T-helper 1 cell treated with Interleukin-12 subunit alpha and Interleukin-12 subunit beta and Interleukin-4 antibody, amounts not matched to agents 30 μg/mL and 1 μg/mL, for 36 hours (primary cell): ENCODE data around the gene COL4A1.
"Not testable (repeated sequence)": the region's sequence is repeated elsewhere in the genome, so short reads cannot be mapped to it uniquely, and the experiment has no call there.

Experiments
- H3K27ac Mint-ChIP-seq: one replicate; pipeline ENCODE4 v1.8.0; 2021; ENCODE audit warnings: mild to moderate bottlenecking, mixed read lengths
- H3K27me3 Mint-ChIP-seq: one replicate; pipeline ENCODE4 v1.8.0; 2021; ENCODE audit warnings: low read depth, mixed read lengths
- H3K36me3 Mint-ChIP-seq: one replicate; pipeline ENCODE4 v1.8.0; 2021; ENCODE audit warnings: low read depth, mixed read lengths
- H3K4me1 Mint-ChIP-seq: one replicate; pipeline ENCODE4 v1.8.0; 2021; ENCODE audit warnings: low read depth, mixed read lengths
- H3K4me3 Mint-ChIP-seq: one replicate; pipeline ENCODE4 v1.8.0; 2021; ENCODE audit warnings: mild to moderate bottlenecking, moderate library complexity, mixed read lengths
- H3K9me3 Mint-ChIP-seq: one replicate; pipeline ENCODE4 v1.8.0; 2021; ENCODE audit warnings: mixed read lengths

COL4A1 gene

GRCh38 chr13:110119935-110120905, 186.7 kb downstream of the COL4A1 start:
- peaks cover 12% of the 10 kb centered on the region for H3K27me3 Mint-ChIP-seq
- no peaks in the 10 kb centered on the region for H3K36me3 Mint-ChIP-seq
- no peak overlapping the region for H3K27ac Mint-ChIP-seq
- H3K4me3 Mint-ChIP-seq = no peak overlapping the region
- H3K4me1 Mint-ChIP-seq = no peaks in the 10 kb centered on the region
- no peaks in the 10 kb centered on the region for H3K9me3 Mint-ChIP-seq

GRCh38 chr13:110118106-110118505, 188.9 kb downstream of the COL4A1 start:
- H3K4me3 Mint-ChIP-seq = no peak overlapping the region
- no peaks in the 10 kb centered on the region for H3K4me1 Mint-ChIP-seq
- H3K9me3 Mint-ChIP-seq = no peaks in the 10 kb centered on the region
- peaks cover 12% of the 10 kb centered on the region for H3K27me3 Mint-ChIP-seq
- H3K36me3 Mint-ChIP-seq = no peaks in the 10 kb centered on the region
- no peak overlapping the region for H3K27ac Mint-ChIP-seq

- Mint-ChIP-seq H3K4me3 (no peak overlapping the region), H3K27ac (no peak overlapping the region), H3K4me1 (no peaks in the 10 kb centered on the region), H3K27me3 (peaks cover 7% of the 10 kb centered on the region), H3K9me3 (no peaks in the 10 kb centered on the region), H3K36me3 (no peaks in the 10 kb centered on the region)
These were observed 190.9 kb downstream of the COL4A1 start for GRCh38 chr13:110116072-110116487.

GRCh38 chr13:110115591-110115990, 191.4 kb downstream of the COL4A1 start:
- no peaks in the 10 kb centered on the region for H3K36me3 Mint-ChIP-seq
- H3K4me3 Mint-ChIP-seq = no peak overlapping the region
- H3K27me3 Mint-ChIP-seq = peaks cover 7% of the 10 kb centered on the region

GRCh38 chr13:110114316-110114715, 192.6 kb downstream of the COL4A1 start:
- Mint-ChIP-seq H3K9me3 (no peaks in the 10 kb centered on the region), H3K36me3 (no peaks in the 10 kb centered on the region), H3K4me3 (no peak overlapping the region), H3K27ac (no peak overlapping the region), H3K4me1 (no peaks in the 10 kb centered on the region), H3K27me3 (peaks cover 7% of the 10 kb centered on the region)

More at GRCh38 chr13:110115591-110115990, 191.4 kb downstream of the COL4A1 start:
- Mint-ChIP-seq H3K4me1 (no peaks in the 10 kb centered on the region), H3K9me3 (no peaks in the 10 kb centered on the region), H3K27ac (no peak overlapping the region)

- H3K27me3 Mint-ChIP-seq = peaks cover 7% of the 10 kb centered on the region
- H3K27ac Mint-ChIP-seq = no peak overlapping the region
- no peaks in the 10 kb centered on the region for H3K9me3 Mint-ChIP-seq
- no peaks in the 10 kb centered on the region for H3K4me1 Mint-ChIP-seq
- H3K4me3 Mint-ChIP-seq = no peak overlapping the region
- H3K36me3 Mint-ChIP-seq = no peaks in the 10 kb centered on the region
These were observed 193.6 kb downstream of the COL4A1 start for GRCh38 chr13:110113284-110113764.

- not testable (repeated sequence) for H3K27ac Mint-ChIP-seq, H3K9me3 Mint-ChIP-seq, H3K4me1 Mint-ChIP-seq, H3K4me3 Mint-ChIP-seq, H3K27me3 Mint-ChIP-seq, H3K36me3 Mint-ChIP-seq
These were observed 194.6 kb downstream of the COL4A1 start for GRCh38 chr13:110112379-110112778.

- Mint-ChIP-seq H3K4me1 (no peaks in the 10 kb centered on the region), H3K27ac (no peak overlapping the region), H3K36me3 (no peaks in the 10 kb centered on the region), H3K27me3 (no peaks in the 10 kb centered on the region), H3K9me3 (no peaks in the 10 kb centered on the region), H3K4me3 (no peak overlapping the region)
These were observed 196.2 kb downstream of the COL4A1 start for GRCh38 chr13:110110783-110111182.

GRCh38 chr13:110109910-110110309, 197.0 kb downstream of the COL4A1 start:
- Mint-ChIP-seq H3K4me1 (no peaks in the 10 kb centered on the region), H3K36me3 (no peaks in the 10 kb centered on the region), H3K27me3 (no peaks in the 10 kb centered on the region), H3K4me3 (no peak overlapping the region), H3K27ac (no peak overlapping the region), H3K9me3 (no peaks in the 10 kb centered on the region)

GRCh38 chr13:110109140-110109783, 197.7 kb downstream of the COL4A1 start:
- H3K36me3 Mint-ChIP-seq = no peaks in the 10 kb centered on the region
- no peak overlapping the region for H3K27ac Mint-ChIP-seq
- H3K4me3 Mint-ChIP-seq = no peak overlapping the region
- no peaks in the 10 kb centered on the region for H3K4me1 Mint-ChIP-seq
- H3K27me3 Mint-ChIP-seq = no peaks in the 10 kb centered on the region
- H3K9me3 Mint-ChIP-seq = no peaks in the 10 kb centered on the region

GRCh38 chr13:110108348-110109139, 198.4 kb downstream of the COL4A1 start:
- Mint-ChIP-seq H3K9me3 (no peaks in the 10 kb centered on the region), H3K4me3 (no peak overlapping the region), H3K27ac (no peak overlapping the region), H3K4me1 (no peaks in the 10 kb centered on the region), H3K27me3 (no peaks in the 10 kb centered on the region), H3K36me3 (no peaks in the 10 kb centered on the region)

GRCh38 chr13:110107568-110108347, 199.2 kb downstream of the COL4A1 start:
- Mint-ChIP-seq H3K27me3 (no peaks in the 10 kb centered on the region), H3K27ac (no peak overlapping the region)

GRCh38 chr13:110106726-110107125, 200.2 kb downstream of the COL4A1 start:
- Mint-ChIP-seq H3K4me3 (no peak overlapping the region), H3K27ac (no peak overlapping the region), H3K9me3 (no peaks in the 10 kb centered on the region), H3K4me1 (no peaks in the 10 kb centered on the region), H3K27me3 (no peaks in the 10 kb centered on the region), H3K36me3 (no peaks in the 10 kb centered on the region)

More at GRCh38 chr13:110107568-110108347, 199.2 kb downstream of the COL4A1 start:
- no peak overlapping the region for H3K4me3 Mint-ChIP-seq
- no peaks in the 10 kb centered on the region for H3K36me3 Mint-ChIP-seq
- no peaks in the 10 kb centered on the region for H3K4me1 Mint-ChIP-seq
- H3K9me3 Mint-ChIP-seq = no peaks in the 10 kb centered on the region

GRCh38 chr13:110105136-110105535, 201.8 kb downstream of the COL4A1 start:
- H3K4me3 Mint-ChIP-seq = no peak overlapping the region

More at GRCh38 chr13:110105136-110105535, 201.8 kb downstream of the COL4A1 start:
- no peaks in the 10 kb centered on the region for H3K27me3 Mint-ChIP-seq
- peaks cover 4% of the 10 kb centered on the region for H3K36me3 Mint-ChIP-seq
- no peak overlapping the region for H3K27ac Mint-ChIP-seq
- H3K4me1 Mint-ChIP-seq = no peaks in the 10 kb centered on the region
- H3K9me3 Mint-ChIP-seq = peaks cover 7% of the 10 kb centered on the region
